ENCODE measurements around the gene TTLL5. TPM values are rescaled to one million over a fixed set of nuclear protein-coding genes. Genes with fewer than 3 reads are reported as not detected.
A peak's percentile ranks its signal among the peaks of the same experiment; 100 is the strongest.

The TTLL5 gene
- total RNA-seq, 1 experiment from 2014 or later = 34.7 TPM

- Histone ChIP-seq H3K9me3 (ENCODE audit: low read length) (no peaks in the 10 kb centered on the region), H3K27me3 (ENCODE audit: low read length) (no peaks in the 10 kb centered on the region), H3K27ac (ENCODE audit: low read length) (no peak overlapping the region), H3K4me2 (ENCODE audit: low read length) (no peak overlapping the region), H2AFZ (ENCODE audit: low read length) (no peak overlapping the region), H3K36me3 (ENCODE audit: low read depth, low read length) (peaks cover 7% of the 10 kb centered on the region; the same call in 1 of the 2 replicates), H4K20me1 (ENCODE audit: low read length) (no peaks in the 10 kb centered on the region), H3K9ac (ENCODE audit: low read length) (no peak overlapping the region), H3K79me2 (ENCODE audit: low read length) (peaks cover 29% of the 10 kb centered on the region), H3K4me1 (ENCODE audit: insufficient read depth, low read length) (no peaks in the 10 kb centered on the region), H3K4me3 (ENCODE audit: low read length) (no peak overlapping the region), H3F3A (ENCODE audit: low read length, unreplicated experiment) (no peaks in the 10 kb centered on the region), H3K9me2 (replicated peaks; ENCODE audit: low read length) (no peaks in the 10 kb centered on the region)
- BruUV-seq (replicated peaks) = no TSS peak
- intact Hi-C loops (cut with micrococcal nuclease) = loop anchor here (10.0 kb wide), 1 partner anchor 353 kb away; no protein-coding TSS in a partner anchor
- CTCF ChIA-PET = interaction anchor here (0.5 to 1.5 kb wide), 2 partner anchors 80 to 1419 kb away, joined by 6 read pairs; no protein-coding TSS in a partner anchor
- no peak for DNase-seq
- no peak for ATAC-seq
- TF ChIP-seq EZH2 (IDR thresholded peaks at IDR 0.05; ENCODE audit: low read length, unreplicated experiment) = no peak
- no peak for TF ChIP-seq EZH2phosphoT487 (IDR thresholded peaks at IDR 0.05; ENCODE audit: borderline replicate concordance, low read length)
- TF ChIP-seq, protein P1, sequence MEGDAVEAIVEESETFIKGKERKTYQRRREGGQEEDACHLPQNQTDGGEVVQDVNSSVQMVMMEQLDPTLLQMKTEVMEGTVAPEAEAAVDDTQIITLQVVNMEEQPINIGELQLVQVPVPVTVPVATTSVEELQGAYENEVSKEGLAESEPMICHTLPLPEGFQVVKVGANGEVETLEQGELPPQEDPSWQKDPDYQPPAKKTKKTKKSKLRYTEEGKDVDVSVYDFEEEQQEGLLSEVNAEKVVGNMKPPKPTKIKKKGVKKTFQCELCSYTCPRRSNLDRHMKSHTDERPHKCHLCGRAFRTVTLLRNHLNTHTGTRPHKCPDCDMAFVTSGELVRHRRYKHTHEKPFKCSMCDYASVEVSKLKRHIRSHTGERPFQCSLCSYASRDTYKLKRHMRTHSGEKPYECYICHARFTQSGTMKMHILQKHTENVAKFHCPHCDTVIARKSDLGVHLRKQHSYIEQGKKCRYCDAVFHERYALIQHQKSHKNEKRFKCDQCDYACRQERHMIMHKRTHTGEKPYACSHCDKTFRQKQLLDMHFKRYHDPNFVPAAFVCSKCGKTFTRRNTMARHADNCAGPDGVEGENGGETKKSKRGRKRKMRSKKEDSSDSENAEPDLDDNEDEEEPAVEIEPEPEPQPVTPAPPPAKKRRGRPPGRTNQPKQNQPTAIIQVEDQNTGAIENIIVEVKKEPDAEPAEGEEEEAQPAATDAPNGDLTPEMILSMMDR (conservative IDR thresholded peaks at IDR 0.05; ENCODE audit: low read depth, low read length) = no peak
- POLR2A ChIA-PET (ENCODE audit: unreplicated experiment) = no interaction called here
Observed at GRCh38 chr14:75657331-75657730, 3.7 kb upstream of the TTLL5 start.

GRCh38 chr14:75658957-75659356 is 2.1 kb upstream of the TTLL5 start:
- no peaks in the 10 kb centered on the region for H3K9me2 ChIP-seq (replicated peaks; ENCODE audit: low read length)
- H2AFZ ChIP-seq (ENCODE audit: low read length) = no peak overlapping the region
- intact Hi-C loops (cut with micrococcal nuclease) = loop anchor here (10.0 kb wide), 1 partner anchor 354 kb away; no protein-coding TSS in a partner anchor
- TF ChIP-seq EZH2 (IDR thresholded peaks at IDR 0.05; ENCODE audit: low read length, unreplicated experiment) (no peak), EZH2phosphoT487 (IDR thresholded peaks at IDR 0.05; ENCODE audit: borderline replicate concordance, low read length) (no peak)
- TF ChIP-seq, protein P1 (conservative IDR thresholded peaks at IDR 0.05; ENCODE audit: low read depth, low read length) = no peak
- no peaks in the 10 kb centered on the region for H3F3A ChIP-seq (ENCODE audit: low read length, unreplicated experiment)
- H3K79me2 ChIP-seq (ENCODE audit: low read length) = peaks cover 42% of the 10 kb centered on the region
- H4K20me1 ChIP-seq (ENCODE audit: low read length) = no peaks in the 10 kb centered on the region
- peaks cover 5% of the 10 kb centered on the region; the same call in 1 of the 2 replicates for H3K4me1 ChIP-seq (ENCODE audit: insufficient read depth, low read length)
- ATAC-seq (no peak), DNase-seq (no peak)
- H3K9me3 ChIP-seq (ENCODE audit: low read length) = no peaks in the 10 kb centered on the region
- POLR2A ChIA-PET (ENCODE audit: unreplicated experiment) = no interaction called here
- H3K9ac ChIP-seq (ENCODE audit: low read length) = no peak overlapping the region
- peaks cover 8% of the 10 kb centered on the region; the same call in 1 of the 2 replicates for H3K36me3 ChIP-seq (ENCODE audit: low read depth, low read length)
- no TSS peak for BruUV-seq (replicated peaks)
- no peak overlapping the region for H3K4me2 ChIP-seq (ENCODE audit: low read length)
- no peak overlapping the region for H3K4me3 ChIP-seq (ENCODE audit: low read length)
- H3K27ac ChIP-seq (ENCODE audit: low read length) = no peak overlapping the region
- no peaks in the 10 kb centered on the region for H3K27me3 ChIP-seq (ENCODE audit: low read length)
- CTCF ChIA-PET = no interaction called here

GRCh38 chr14:75660238-75660629 is 812 bp upstream of the TTLL5 start:
- Histone ChIP-seq H3K9ac (ENCODE audit: low read length) (peak overlapping the region; percentile 81), H3K4me1 (ENCODE audit: insufficient read depth, low read length) (peaks cover 5% of the 10 kb centered on the region; the same call in 1 of the 2 replicates), H3K79me2 (ENCODE audit: low read length) (peaks cover 47% of the 10 kb centered on the region), H3K4me2 (ENCODE audit: low read length) (peak overlapping the region; percentile 99), H3K4me3 (ENCODE audit: low read length) (peak overlapping the region; percentile 96), H2AFZ (ENCODE audit: low read length) (peak overlapping the region; percentile 92), H3K9me2 (replicated peaks; ENCODE audit: low read length) (no peaks in the 10 kb centered on the region), H4K20me1 (ENCODE audit: low read length) (no peaks in the 10 kb centered on the region), H3K9me3 (ENCODE audit: low read length) (no peaks in the 10 kb centered on the region), H3K36me3 (ENCODE audit: low read depth, low read length) (peaks cover 16% of the 10 kb centered on the region; the same call in 1 of the 2 replicates), H3K27me3 (ENCODE audit: low read length) (no peaks in the 10 kb centered on the region), H3K27ac (ENCODE audit: low read length) (no peak overlapping the region), H3F3A (ENCODE audit: low read length, unreplicated experiment) (no peaks in the 10 kb centered on the region)
- DNase-seq (no peak), ATAC-seq (no peak)
- CTCF ChIA-PET = interaction anchor here (0.6 to 1.5 kb wide), 2 partner anchors 82 to 246 kb away, joined by 3 to 8 read pairs; partner anchors contain the start of gene FLVCR2
- POLR2A ChIA-PET (ENCODE audit: unreplicated experiment) = interaction anchor here (0.6 kb wide), 1 partner anchor 14 kb away, joined by 3 read pairs; no protein-coding TSS in a partner anchor
- TF ChIP-seq, protein P1 (conservative IDR thresholded peaks at IDR 0.05; ENCODE audit: low read depth, low read length) = no peak
- TF ChIP-seq EZH2 (IDR thresholded peaks at IDR 0.05; ENCODE audit: low read length, unreplicated experiment) = no peak
- TF ChIP-seq EZH2phosphoT487 (IDR thresholded peaks at IDR 0.05; ENCODE audit: borderline replicate concordance, low read length) = no peak
- TSS peak; percentile 78 for BruUV-seq (replicated peaks)
- intact Hi-C loops (cut with micrococcal nuclease) = no loop called here

All from PC-3 (cell line).